Trophoblast cell (in vitro differentiated cells and primary cell): ENCODE results near the gene CMYA5.
A peak's percentile ranks its signal among the peaks of the same experiment; 100 is the strongest.
"Not testable (repeated sequence)": the region's sequence is repeated elsewhere in the genome, so short reads cannot be mapped to it uniquely, and the experiment has no call there.

ENCODE experiments used
- DNase-seq, 2 donors: peaks; one replicate each; pipeline ENCODE4 v3.0.0-alpha.2; 2016
- H2AFZ ChIP-seq: 2 replicates; pipeline ENCODE4 v1.6.1; 2013; ENCODE audit warnings: low read length, moderate library complexity, mild to moderate bottlenecking; ENCODE audit not compliant: insufficient read depth, poor library complexity
- H2AK5ac ChIP-seq: 2 replicates; pipeline ENCODE4 v1.6.1; 2013; ENCODE audit warnings: mild to moderate bottlenecking, low read length
- H2BK120ac ChIP-seq: 2 replicates; pipeline ENCODE4 v1.6.1; 2013; ENCODE audit warnings: low read length, mild to moderate bottlenecking, moderate library complexity; ENCODE audit not compliant: insufficient read depth, poor library complexity
- H2BK12ac ChIP-seq: 2 replicates; pipeline ENCODE4 v1.6.1; 2013; ENCODE audit warnings: mild to moderate bottlenecking, low read length, moderate library complexity
- H2BK5ac ChIP-seq: 2 replicates; pipeline ENCODE4 v1.6.1; 2013; ENCODE audit warnings: low read length, low read depth, moderate library complexity, mild to moderate bottlenecking; ENCODE audit not compliant: poor library complexity
- H3K14ac ChIP-seq: 2 replicates; pipeline ENCODE4 v1.6.1; 2013; ENCODE audit warnings: mild to moderate bottlenecking, low read length
- H3K18ac ChIP-seq: 2 replicates; pipeline ENCODE4 v1.6.1; 2013; ENCODE audit warnings: mild to moderate bottlenecking, low read length
- H3K23ac ChIP-seq: 2 replicates; pipeline ENCODE4 v1.6.1; 2013; ENCODE audit warnings: low read length
- H3K27ac ChIP-seq: 2 replicates; pipeline ENCODE4 v1.5.1; 2013; ENCODE audit warnings: low read depth, mild to moderate bottlenecking, inconsistent platforms, low read length, moderate library complexity
- H3K27me3 ChIP-seq: 2 replicates; pipeline ENCODE4 v1.6.1; 2013; ENCODE audit warnings: inconsistent platforms, mild to moderate bottlenecking, low read length, moderate library complexity; ENCODE audit not compliant: insufficient read depth
- H3K36me3 ChIP-seq, 2 experiments: 1 replicate in 1 of 2; 2 replicates in 1 of 2; pipeline ENCODE4 v1.6.1; 2013; ENCODE audit warnings: low read length in 2 of 2, mild to moderate bottlenecking in 2 of 2, moderate library complexity in 1 of 2; ENCODE audit not compliant: insufficient read depth in 2 of 2, control insufficient read depth in 1 of 2
- H3K4ac ChIP-seq: 2 replicates; pipeline ENCODE4 v1.6.1; 2013; ENCODE audit warnings: low read depth, mild to moderate bottlenecking, low read length, moderate library complexity
- H3K4me1 ChIP-seq, 2 experiments: 1 replicate in 1 of 2; 2 replicates in 1 of 2; pipeline ENCODE4 v1.6.1; 2013; ENCODE audit warnings: low read length in 2 of 2, mild to moderate bottlenecking in 2 of 2, moderate library complexity in 1 of 2; ENCODE audit not compliant: insufficient read depth in 2 of 2, control insufficient read depth in 1 of 2
- H3K4me2 ChIP-seq: 2 replicates; pipeline ENCODE4 v1.6.1; 2013; ENCODE audit warnings: inconsistent platforms, mild to moderate bottlenecking, low read length, moderate library complexity
- H3K4me3 ChIP-seq: 2 replicates; pipeline ENCODE4 v1.5.1; 2013; ENCODE audit warnings: mild to moderate bottlenecking, low read depth, low read length, inconsistent platforms
- H3K79me1 ChIP-seq: one replicate; pipeline ENCODE4 v1.6.1; 2013; ENCODE audit warnings: low read length
- H3K79me2 ChIP-seq: 2 replicates; pipeline ENCODE4 v1.6.1; 2013; ENCODE audit warnings: low read length, mild to moderate bottlenecking; ENCODE audit not compliant: control insufficient read depth, insufficient read depth, poor library complexity
- H3K9ac ChIP-seq: 2 replicates; pipeline ENCODE4 v1.6.1; 2013; ENCODE audit warnings: mild to moderate bottlenecking, low read length
- H3K9me3 ChIP-seq: 2 replicates; pipeline ENCODE4 v1.6.1; 2013; ENCODE audit warnings: low read depth, mild to moderate bottlenecking, control low read depth, inconsistent platforms, low read length; ENCODE audit not compliant: insufficient read depth
- H4K12ac ChIP-seq: 2 replicates; pipeline ENCODE4 v1.6.1; 2013; ENCODE audit warnings: low read depth, mild to moderate bottlenecking, low read length, moderate library complexity
- H4K8ac ChIP-seq: 2 replicates; pipeline ENCODE4 v1.6.1; 2013; ENCODE audit warnings: low read depth, mild to moderate bottlenecking, low read length, moderate library complexity
- H4K91ac ChIP-seq: one replicate; pipeline ENCODE4 v1.6.1; 2013; ENCODE audit warnings: low read depth, mild to moderate bottlenecking, low read length, moderate library complexity
- WGBS: extraction: QIAGEN DNeasy Blood & Tissue Kit; methylation state at CpG from one replicate; pipeline ENCODE4 v1.1.7; 2013; ENCODE audit warnings: missing lambda C conversion rate; ENCODE audit not compliant: insufficient read length, insufficient coverage; ENCODE audit errors: extremely low coverage; 5-methylcytosine and 5-hydroxymethylcytosine counted together

CMYA5 gene

DNA sequence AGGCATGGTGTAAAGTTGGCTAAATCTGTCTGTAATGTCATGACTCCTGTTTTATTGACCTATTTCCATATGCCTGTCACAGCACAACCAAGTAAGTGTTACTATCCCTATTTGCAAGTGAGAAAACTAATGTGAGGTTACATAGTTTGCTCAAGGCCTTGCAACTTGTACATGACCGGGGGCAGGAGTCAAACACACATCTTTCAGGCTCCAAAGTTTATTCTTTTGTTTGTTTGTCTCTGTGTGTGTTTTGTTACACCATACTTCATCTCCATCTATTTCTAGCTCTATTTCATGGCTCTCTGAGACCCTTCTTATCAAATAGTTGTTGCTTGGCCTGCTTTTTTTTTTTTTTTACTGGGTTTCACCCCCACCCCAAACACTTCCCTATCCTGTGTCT, 70.2 kb downstream of the CMYA5 start:
- H3K27me3 ChIP-seq: no peaks in the 10 kb centered on the region
- peaks cover 0 to 3% of the 10 kb centered on the region in 2 experiments for H3K36me3 ChIP-seq
- DNase-seq: no peak
- no peaks in the 10 kb centered on the region for H3K4me1 ChIP-seq
- no peak overlapping the region for H3K23ac ChIP-seq
- H3K4me3 ChIP-seq: no peak overlapping the region
- no peak overlapping the region for H3K18ac ChIP-seq
- no peak overlapping the region for H2BK12ac ChIP-seq
- no peak overlapping the region for H2BK120ac ChIP-seq
- no peak overlapping the region for H3K14ac ChIP-seq
- H3K4ac ChIP-seq: no peak overlapping the region
- H4K8ac ChIP-seq: no peak overlapping the region
- no peaks in the 10 kb centered on the region for H3K79me1 ChIP-seq
- H3K27ac ChIP-seq: no peak overlapping the region
- no peak overlapping the region for H2AFZ ChIP-seq
- no peak overlapping the region for H3K4me2 ChIP-seq
- WGBS: no CpG with 5 or more reads among the region's 1 CpG
- H3K79me2 ChIP-seq: no peaks in the 10 kb centered on the region
- H2AK5ac ChIP-seq: no peak overlapping the region
- no peak overlapping the region for H4K12ac ChIP-seq
- no peak overlapping the region for H3K9ac ChIP-seq
- H3K9me3 ChIP-seq: no peaks in the 10 kb centered on the region
- no peak overlapping the region for H2BK5ac ChIP-seq
- no peak overlapping the region for H4K91ac ChIP-seq

DNA sequence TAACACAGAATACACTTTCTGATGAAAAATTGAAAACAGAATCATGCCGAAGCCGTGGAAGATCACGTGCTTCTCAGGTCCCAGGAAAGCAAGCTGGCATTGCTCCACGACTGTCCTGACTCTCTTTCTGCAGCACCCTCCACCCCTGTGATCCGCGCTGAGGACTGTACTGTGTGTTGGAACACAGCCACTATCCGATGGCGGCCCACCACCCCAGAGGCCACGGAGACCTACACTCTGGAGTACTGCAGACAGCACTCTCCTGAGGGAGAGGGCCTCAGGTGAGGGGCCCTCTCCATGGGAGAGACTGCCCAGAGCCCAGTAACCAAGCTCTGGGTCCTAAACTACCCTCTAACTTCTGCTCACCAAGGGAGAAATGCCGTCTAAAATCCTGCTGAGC, 73.3 kb downstream of the CMYA5 start:
- no peak overlapping the region for H3K9ac ChIP-seq
- H4K8ac ChIP-seq: no peak overlapping the region
- peaks cover 0 to 3% of the 10 kb centered on the region in 2 experiments for H3K36me3 ChIP-seq
- no peak overlapping the region for H4K12ac ChIP-seq
- H2AK5ac ChIP-seq: no peak overlapping the region
- WGBS: no CpG with 5 or more reads among the region's 10 CpGs
- no peak overlapping the region for H2BK12ac ChIP-seq
- no peak for DNase-seq
- H3K18ac ChIP-seq: no peak overlapping the region
- H2AFZ ChIP-seq: no peak overlapping the region
- no peak overlapping the region for H3K23ac ChIP-seq
- no peak overlapping the region for H4K91ac ChIP-seq
- H3K4me3 ChIP-seq: peak overlapping the region; percentile 56
- no peak overlapping the region for H2BK5ac ChIP-seq
- H3K79me2 ChIP-seq: no peaks in the 10 kb centered on the region
- no peaks in the 10 kb centered on the region for H3K79me1 ChIP-seq
- no peaks in the 10 kb centered on the region for H3K9me3 ChIP-seq
- no peak overlapping the region for H3K14ac ChIP-seq
- H3K27me3 ChIP-seq: no peaks in the 10 kb centered on the region
- H3K4me1 ChIP-seq: no peaks in the 10 kb centered on the region
- no peak overlapping the region for H2BK120ac ChIP-seq
- no peak overlapping the region for H3K27ac ChIP-seq
- no peak overlapping the region for H3K4ac ChIP-seq
- H3K4me2 ChIP-seq: no peak overlapping the region

DNA sequence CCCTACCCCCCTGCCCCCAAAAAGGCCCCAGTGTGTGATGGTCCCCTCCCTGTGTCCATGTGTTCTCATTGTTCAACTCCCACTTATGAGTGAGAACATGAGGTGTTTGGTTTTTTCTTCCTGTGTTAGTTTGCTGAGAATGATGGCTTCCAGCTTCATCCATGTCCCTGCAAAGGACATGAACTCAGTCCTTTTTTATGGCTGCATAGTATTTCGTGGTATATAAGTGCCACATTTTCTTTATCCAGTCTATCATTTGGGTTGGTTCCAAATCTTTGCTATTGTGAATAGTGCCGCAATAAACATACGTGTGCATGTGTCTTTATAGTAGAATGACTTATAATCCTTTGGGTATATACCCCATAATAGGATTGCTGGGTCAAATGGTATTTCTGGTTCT, 74.5 kb downstream of the CMYA5 start:
- not testable (repeated sequence) for H3K18ac ChIP-seq, H3K4me3 ChIP-seq, H2AFZ ChIP-seq, H3K27ac ChIP-seq, H3K9ac ChIP-seq, H3K36me3 ChIP-seq, H4K12ac ChIP-seq, H3K14ac ChIP-seq, H3K79me2 ChIP-seq, H4K91ac ChIP-seq, H3K4me1 ChIP-seq, H3K79me1 ChIP-seq, H3K23ac ChIP-seq, H3K27me3 ChIP-seq, H2BK120ac ChIP-seq, H2AK5ac ChIP-seq, H3K9me3 ChIP-seq, H2BK12ac ChIP-seq, H2BK5ac ChIP-seq, H3K4me2 ChIP-seq, H4K8ac ChIP-seq, DNase-seq, H3K4ac ChIP-seq
- no CpG with 5 or more reads among the region's 3 CpGs for WGBS

DNA sequence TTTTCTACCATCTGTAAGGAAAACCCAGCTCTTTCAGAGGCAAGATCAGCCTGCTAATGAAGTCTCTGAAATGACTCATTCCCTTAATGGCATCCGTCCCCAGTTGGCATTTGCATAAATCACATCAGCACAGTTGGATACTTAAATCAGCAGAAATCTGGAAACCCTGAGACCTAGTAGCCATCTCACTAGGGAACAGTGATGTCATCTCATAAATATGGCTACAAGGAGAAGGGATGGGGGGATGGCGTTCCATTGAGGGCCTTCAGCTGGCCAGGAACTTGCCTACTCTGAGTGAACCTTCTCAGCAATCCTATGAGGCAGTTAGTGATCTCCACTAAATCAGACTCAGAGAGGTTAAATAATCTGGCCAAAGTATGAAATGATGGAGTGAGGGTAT, 81.8 kb downstream of the CMYA5 start:
- Histone ChIP-seq H2BK12ac (no peak overlapping the region), H2AFZ (no peak overlapping the region), H3K14ac (no peak overlapping the region), H2BK120ac (no peak overlapping the region), H3K79me2 (no peaks in the 10 kb centered on the region), H4K91ac (no peak overlapping the region), H4K8ac (no peak overlapping the region), H3K9me3 (no peaks in the 10 kb centered on the region), H3K18ac (no peak overlapping the region), H3K9ac (no peak overlapping the region), H3K23ac (no peak overlapping the region), H3K4ac (no peak overlapping the region), H3K79me1 (no peaks in the 10 kb centered on the region), H3K4me2 (no peak overlapping the region), H2AK5ac (no peak overlapping the region), H3K4me1 (no peaks in the 10 kb centered on the region), H4K12ac (no peak overlapping the region), H3K4me3 (no peak overlapping the region), H3K27me3 (no peaks in the 10 kb centered on the region), H2BK5ac (no peak overlapping the region), H3K27ac (no peak overlapping the region), H3K36me3 (no peaks in the 10 kb centered on the region)
- no CpG with 5 or more reads among the region's 2 CpGs for WGBS
- no peak for DNase-seq
